GM19468 (cell line): ENCODE measurements around the gene MED12.

ENCODE experiments used
- ATAC-seq: cut with Tn5 transposase; IDR thresholded peaks from one replicate; pipeline ENCODE4 v1.9.1; 2021; ENCODE audit warnings: mild to moderate bottlenecking, moderate library complexity, moderate number of reproducible peaks; ENCODE audit not compliant: unreplicated experiment; ENCODE audit errors: extremely low read depth

Gene MED12

DNA sequence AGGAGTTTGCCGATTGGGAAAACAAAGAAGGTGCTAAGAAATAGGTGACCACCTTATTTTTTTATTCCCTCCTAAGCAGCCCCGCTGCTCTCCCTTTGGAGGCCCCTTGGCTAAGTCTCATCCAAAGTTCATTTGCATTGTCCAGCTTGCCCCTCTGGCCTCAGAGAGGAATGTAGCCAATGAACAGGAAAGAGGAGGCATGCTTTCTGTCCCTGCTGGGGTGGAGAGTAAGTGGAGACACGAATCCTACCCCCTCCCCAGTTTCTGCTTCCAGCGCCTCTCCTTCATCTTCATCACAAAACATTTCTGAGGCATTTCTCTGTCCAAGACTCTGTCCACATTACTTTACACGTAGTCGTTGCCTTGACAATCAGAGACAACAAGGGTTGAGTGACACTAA lies 64.9 kb downstream of the MED12 start:
- no peak for ATAC-seq

DNA sequence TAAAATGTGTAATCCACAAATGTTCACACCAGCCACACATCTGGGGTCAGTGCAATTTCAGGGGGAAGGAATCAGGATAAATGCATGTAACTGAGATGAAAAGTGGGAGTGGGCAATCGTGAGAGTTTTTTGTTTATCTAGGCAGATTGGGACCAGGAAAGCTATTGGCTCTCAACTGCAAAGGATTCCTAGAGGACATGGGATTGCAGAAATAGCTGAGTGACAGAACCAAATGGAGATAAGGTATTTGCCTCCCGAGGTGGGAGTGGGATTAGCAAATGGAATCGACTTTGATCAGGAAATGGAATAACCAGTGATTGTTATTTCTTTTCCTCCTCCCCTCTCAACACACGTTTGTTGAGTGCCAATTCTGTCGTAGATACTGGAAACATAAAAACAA lies 65.7 kb downstream of the MED12 start:
- no peak for ATAC-seq

DNA sequence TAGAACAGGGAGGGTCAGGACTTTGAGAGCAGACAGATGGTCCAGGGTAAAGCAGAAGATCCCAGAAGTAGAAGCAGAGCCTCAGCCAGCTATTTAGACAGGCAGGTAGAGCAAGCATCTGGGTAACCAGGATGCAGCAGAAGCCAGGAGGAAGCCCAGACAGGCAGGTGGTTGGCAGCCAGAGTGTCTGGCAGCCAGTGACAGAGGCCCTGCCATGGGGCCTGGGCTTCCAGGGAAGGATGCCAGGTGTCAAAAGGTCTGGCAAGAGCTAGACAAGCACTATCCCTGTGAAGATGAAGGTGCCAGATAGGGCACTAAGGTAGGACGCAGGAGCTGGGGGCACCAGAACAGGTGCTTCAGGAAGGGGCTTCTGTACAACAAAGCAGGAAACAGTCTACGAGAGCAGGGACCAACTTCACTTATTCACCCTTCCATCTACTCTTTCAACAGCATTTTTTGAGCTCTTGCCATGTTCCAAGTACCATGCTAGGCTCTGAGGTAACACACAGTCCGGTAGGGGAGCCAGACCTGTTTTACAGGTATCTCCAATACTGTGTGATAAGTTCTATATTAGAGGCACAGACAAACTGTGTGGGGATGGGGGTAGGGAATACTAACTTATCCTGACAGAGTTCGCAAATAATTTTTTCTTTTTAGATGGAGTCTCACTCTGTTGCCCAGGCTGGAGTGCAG lies 66.6 kb downstream of the MED12 start:
- ATAC-seq = no peak

DNA sequence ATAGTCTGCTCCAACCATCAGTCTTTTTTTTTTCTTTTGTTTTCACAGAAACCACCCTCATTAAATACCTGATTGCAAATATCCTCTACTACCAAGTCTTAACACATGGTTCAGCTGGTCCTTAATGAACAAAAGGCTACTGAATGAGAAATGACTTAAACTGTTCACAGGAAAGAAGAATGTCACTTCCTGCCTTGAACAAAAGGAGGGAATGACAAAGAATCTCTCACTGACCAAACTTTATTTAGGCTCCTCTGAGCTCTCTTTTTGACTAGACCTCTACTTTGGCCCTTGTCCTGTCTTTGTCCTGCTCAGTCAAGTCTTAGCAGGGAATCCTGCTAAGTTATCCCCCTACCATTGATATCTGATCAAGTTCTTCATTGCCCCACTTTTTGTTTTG lies 72.9 kb downstream of the MED12 start:
- ATAC-seq = no peak
